Left ventricle myocardium inferior (tissue), 1 donor: ENCODE data around the gene TPM1. TPM values are rescaled to one million over a fixed set of nuclear protein-coding genes. Genes with fewer than 3 reads are reported as not detected.
A peak's percentile ranks its signal among the peaks of the same experiment; 100 is the strongest.

ENCODE experiments used
- DNase-seq: peaks from one replicate; pipeline ENCODE4 v3.0.0-alpha.2; 2020
- H3K27ac ChIP-seq: fragments of 200-600 bp; replicated peaks from 2 replicates; pipeline ENCODE4 v1.8.0; 2021
- H3K27me3 ChIP-seq: fragments of 200-600 bp; 2 replicates; pipeline ENCODE4 v1.8.0; 2021; ENCODE audit warnings: low read depth
- H3K36me3 ChIP-seq: fragments of 200-600 bp; 2 replicates; pipeline ENCODE4 v1.8.0; 2021
- H3K4me1 ChIP-seq: fragments of 200-600 bp; 2 replicates; pipeline ENCODE4 v1.8.0; 2021
- H3K4me3 ChIP-seq: fragments of 200-600 bp; 2 replicates; pipeline ENCODE4 v1.8.0; 2021; ENCODE audit warnings: mild to moderate bottlenecking, moderate library complexity
- H3K9me3 ChIP-seq: fragments of 200-600 bp; replicated peaks from 2 replicates; pipeline ENCODE4 v1.8.0; 2021
- CTCF ChIP-seq: fragments of 200-600 bp; IDR thresholded peaks from 2 replicates; pipeline ENCODE4 v1.8.0; 2021; ENCODE audit warnings: antibody characterized with exemption, mild to moderate bottlenecking, borderline replicate concordance
- intact Hi-C: fragments of 100-400 bp; cut with micrococcal nuclease; formaldehyde crosslinking; loops from one replicate; pipeline ENCODE4 v1.11.0; 2022
- total RNA-seq: library from RNA; stranded (reverse); fragmentation: NEBNext Ultra II Directional; extraction: Animal tissue kit (Norgen Biotek cat#: 25700); gene quantifications from one replicate; pipeline ENCODE4 v1.2.1, GENCODE V29; 2021
- donor health status: DM: no; HTN: yes; CAD: no; lungs with severe emphysema.

TPM1 gene
- total RNA-seq, 1 donor from 2014 or later: 12,604 TPM

- no peaks in the 10 kb centered on the region for H3K36me3 ChIP-seq
- no peak for TF ChIP-seq CTCF
- H3K9me3 ChIP-seq: no peaks in the 10 kb centered on the region
- intact Hi-C loops: no loop called here
- no peaks in the 10 kb centered on the region for H3K27me3 ChIP-seq
- no peak overlapping the region for H3K4me3 ChIP-seq
- peak overlapping the region; percentile 74 for H3K27ac ChIP-seq
- peaks cover 45% of the 10 kb centered on the region for H3K4me1 ChIP-seq
- DNase-seq: no peak
Observed at GRCh38 chr15:63088533-63089245, 46.1 kb downstream of the TPM1 start.

- H3K9me3 ChIP-seq: no peaks in the 10 kb centered on the region
- H3K27me3 ChIP-seq: no peaks in the 10 kb centered on the region
- DNase-seq: peak; percentile 41
- no peak for TF ChIP-seq CTCF
- H3K4me1 ChIP-seq: peaks cover 52% of the 10 kb centered on the region
- no peak overlapping the region for H3K4me3 ChIP-seq
- intact Hi-C loops: loop anchor here (5.0 kb wide), 2 partner anchors 42 to 307 kb away; no protein-coding TSS in a partner anchor
- no peaks in the 10 kb centered on the region for H3K36me3 ChIP-seq
- H3K27ac ChIP-seq: peak overlapping the region; percentile 74
Observed at GRCh38 chr15:63089260-63090043, 46.9 kb downstream of the TPM1 start.

GRCh38 chr15:63090472-63090871 lies 47.9 kb downstream of the TPM1 start:
- TF ChIP-seq CTCF: no peak
- H3K4me1 ChIP-seq: peaks cover 57% of the 10 kb centered on the region
- H3K27me3 ChIP-seq: no peaks in the 10 kb centered on the region
- no peak overlapping the region for H3K4me3 ChIP-seq
- DNase-seq: no peak
- no peaks in the 10 kb centered on the region for H3K36me3 ChIP-seq
- intact Hi-C loops: loop anchor here (5.0 kb wide), 2 partner anchors 43 to 308 kb away; no protein-coding TSS in a partner anchor
- H3K9me3 ChIP-seq: no peaks in the 10 kb centered on the region
- no peak overlapping the region for H3K27ac ChIP-seq

- no peak for DNase-seq
- intact Hi-C loops: loop anchor here (5.0 kb wide), 2 partner anchors 44 to 309 kb away; no protein-coding TSS in a partner anchor
- Histone ChIP-seq H3K36me3 (no peaks in the 10 kb centered on the region), H3K27ac (no peak overlapping the region), H3K4me3 (no peak overlapping the region), H3K9me3 (no peaks in the 10 kb centered on the region), H3K27me3 (no peaks in the 10 kb centered on the region), H3K4me1 (peaks cover 55% of the 10 kb centered on the region)
- no peak for TF ChIP-seq CTCF
Observed at GRCh38 chr15:63090887-63091286, 48.3 kb downstream of the TPM1 start.

GRCh38 chr15:63091679-63092446 lies 49.3 kb downstream of the TPM1 start:
- H3K27ac ChIP-seq: no peak overlapping the region
- no peak for DNase-seq
- no peaks in the 10 kb centered on the region for H3K9me3 ChIP-seq
- H3K4me1 ChIP-seq: peaks cover 45% of the 10 kb centered on the region
- H3K4me3 ChIP-seq: no peak overlapping the region
- no peak for TF ChIP-seq CTCF
- H3K36me3 ChIP-seq: no peaks in the 10 kb centered on the region
- intact Hi-C loops: loop anchor here (5.0 kb wide), 2 partner anchors 45 to 310 kb away; no protein-coding TSS in a partner anchor
- no peaks in the 10 kb centered on the region for H3K27me3 ChIP-seq
